ENCODE measurements around the gene NAT16.

The NAT16 gene

DNA sequence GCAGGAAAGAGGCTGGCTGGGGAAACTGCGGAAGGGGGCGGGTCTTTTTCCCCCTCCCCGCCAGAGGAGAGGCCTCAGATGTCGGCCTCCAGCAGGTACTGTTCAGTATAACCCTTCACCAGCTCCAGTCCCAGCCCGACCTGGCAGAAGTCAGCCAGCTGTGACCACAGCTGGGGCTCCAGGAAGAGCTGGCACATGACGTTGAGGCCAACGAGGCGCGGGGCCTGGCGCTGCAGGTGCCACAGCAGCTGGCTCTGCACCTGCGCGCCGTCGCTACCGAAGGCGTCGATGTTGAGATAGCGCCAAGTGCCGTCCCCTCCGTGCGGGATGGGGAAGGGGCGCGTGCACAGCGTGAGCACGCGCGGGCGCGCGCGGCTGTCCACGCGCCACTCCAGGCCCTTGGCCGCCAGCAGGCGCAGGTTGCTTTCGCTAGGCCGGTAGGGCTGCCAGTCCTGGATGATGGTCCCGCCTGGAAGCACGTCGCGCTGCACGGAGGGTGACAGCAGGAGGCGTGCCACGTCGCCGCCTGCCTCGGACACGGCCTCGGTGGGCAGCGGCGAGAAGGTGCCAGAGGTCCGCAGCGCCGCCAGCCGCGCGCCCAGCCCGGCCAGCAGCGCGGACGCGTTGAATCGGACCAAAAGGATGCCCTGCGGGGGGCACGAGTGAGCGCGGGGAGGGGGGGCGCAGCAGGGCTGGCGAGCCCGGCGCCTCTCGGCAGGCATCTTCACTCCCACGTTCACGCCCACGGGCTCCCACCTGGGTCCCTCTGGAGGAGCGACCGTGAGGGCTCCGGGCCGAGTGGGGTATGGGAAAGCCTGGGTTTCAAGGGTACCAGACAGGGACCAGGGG lies 7.9 kb downstream of the NAT16 start:
- no peak for DNase-seq

DNA sequence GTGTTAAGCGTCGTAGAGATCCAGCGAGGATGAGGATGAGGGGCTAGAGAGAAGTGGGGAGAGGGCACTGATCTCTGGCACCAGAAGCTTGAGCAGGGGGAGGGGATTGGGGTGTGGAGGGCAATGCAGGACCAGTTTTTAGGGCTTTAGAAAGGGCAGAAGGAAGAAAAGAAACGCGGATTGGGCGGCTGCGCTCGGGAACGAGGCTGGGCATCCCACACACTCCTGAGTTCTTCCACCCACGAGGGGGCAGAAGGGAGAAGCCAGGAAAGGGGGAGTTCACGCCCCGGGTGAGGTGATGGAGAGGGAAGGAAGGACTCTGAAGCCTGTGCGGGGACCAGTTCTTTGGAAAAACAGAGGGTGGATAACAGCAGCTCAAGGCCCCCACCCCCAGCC lies 8.7 kb downstream of the NAT16 start:
- no peak for DNase-seq

DNA sequence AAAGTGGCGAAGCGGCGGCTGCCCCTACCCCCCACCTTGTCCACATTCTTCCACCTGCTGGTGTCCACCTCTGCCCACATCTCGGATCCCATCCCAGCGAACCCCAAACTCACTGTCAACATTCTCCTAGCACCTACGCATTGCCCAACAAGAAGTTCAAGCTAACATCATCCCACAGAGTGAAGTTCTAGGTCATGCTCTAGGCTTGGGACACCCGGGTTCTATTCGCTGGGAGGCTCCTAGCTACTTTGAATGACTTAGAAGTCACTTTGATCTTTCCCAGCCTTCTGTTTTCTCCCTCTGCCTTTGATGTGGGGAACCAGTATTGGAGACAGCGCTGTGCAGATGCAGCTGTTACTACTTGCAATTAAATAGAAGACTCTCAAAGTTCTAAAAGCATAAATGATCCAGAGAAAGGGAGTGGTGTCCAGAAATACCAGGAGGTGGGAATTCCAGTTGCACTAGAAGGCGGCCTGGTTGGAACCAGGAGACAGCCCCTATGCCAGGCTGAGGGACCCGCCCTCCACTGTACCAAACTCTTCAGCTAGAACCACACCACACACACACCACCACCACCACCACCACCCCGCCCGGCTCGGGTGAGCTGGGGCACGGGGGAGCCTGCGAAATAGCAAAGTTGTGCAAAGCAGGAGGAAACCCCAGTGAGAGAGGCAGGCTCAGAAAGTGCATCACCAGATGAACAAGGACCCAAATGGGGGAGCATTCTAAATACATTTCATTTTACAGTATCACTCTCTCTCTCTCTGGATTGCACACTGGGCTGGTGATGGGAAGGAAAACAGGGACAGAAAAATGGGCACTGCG lies 9.3 kb downstream of the NAT16 start:
- DNase-seq: no peak

DNA sequence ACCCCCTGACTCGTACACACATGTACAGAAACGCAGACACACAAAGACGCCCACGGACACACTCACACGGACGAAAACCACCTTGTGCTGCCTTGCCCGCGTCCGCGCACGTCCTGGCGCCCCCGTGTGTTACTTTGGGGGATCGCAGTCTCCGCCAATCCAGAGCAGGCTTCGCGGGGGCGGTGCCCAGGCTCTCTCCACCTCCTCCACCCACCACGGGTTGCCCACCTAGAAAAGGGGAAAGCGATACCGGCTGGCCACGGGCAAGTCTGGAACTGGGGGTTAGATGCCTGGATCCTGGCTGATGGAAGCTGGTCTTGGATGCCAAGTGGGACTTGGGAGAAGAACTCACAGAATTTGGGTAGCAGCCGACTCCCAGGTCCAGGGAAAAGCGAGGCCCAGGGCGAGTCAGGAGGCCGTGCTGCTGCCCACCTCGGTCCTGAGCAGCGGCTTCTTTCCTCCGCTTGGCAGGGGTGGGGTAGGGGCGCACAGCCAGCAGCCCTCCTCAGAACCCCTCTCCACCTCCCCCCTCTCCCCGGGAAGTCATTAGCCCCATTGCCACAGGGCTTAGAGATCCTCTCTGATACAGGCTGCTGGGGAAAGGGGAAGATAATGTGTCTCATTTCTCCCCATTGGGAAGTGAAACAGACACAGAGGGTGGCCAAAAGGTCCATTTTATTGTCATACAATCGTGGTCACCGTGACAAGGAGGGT lies 10.1 kb downstream of the NAT16 start:
- DNase-seq: peak in 38 of 56 donors; percentile 5 to 74 (median 38)

DNA sequence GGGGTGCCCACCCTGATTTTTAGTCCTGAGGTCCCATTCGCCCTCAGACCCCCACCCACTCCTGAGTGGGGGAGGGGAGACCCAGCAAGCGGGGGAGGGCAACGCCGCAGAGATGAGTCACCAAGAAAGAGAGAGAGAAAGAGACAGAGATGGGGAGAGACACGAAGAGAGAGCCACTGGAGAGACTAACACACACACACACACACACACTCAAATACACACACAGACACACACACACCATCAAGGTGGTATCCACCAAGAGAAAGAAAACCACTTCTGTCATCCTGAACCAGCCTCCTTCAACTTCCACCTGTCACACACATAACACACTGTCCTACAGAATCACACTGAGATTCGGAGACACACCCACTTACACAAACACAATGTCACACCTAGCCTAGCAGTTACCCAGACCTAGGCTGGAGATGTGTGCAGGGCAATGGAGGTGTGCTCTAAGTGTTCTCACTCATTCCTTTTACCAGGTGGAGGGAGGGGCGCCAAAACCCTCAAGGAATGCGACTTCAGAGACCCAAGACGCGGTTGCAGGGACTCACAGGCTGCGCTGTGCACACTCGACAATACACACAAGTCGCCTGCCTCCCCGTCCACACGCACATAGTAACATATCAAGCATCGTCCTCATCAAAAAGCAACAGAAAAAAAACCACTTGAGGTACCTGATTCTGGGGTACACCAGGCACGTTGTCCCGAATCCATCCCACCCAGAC lies 10.8 kb downstream of the NAT16 start:
- no peak for DNase-seq

DNA sequence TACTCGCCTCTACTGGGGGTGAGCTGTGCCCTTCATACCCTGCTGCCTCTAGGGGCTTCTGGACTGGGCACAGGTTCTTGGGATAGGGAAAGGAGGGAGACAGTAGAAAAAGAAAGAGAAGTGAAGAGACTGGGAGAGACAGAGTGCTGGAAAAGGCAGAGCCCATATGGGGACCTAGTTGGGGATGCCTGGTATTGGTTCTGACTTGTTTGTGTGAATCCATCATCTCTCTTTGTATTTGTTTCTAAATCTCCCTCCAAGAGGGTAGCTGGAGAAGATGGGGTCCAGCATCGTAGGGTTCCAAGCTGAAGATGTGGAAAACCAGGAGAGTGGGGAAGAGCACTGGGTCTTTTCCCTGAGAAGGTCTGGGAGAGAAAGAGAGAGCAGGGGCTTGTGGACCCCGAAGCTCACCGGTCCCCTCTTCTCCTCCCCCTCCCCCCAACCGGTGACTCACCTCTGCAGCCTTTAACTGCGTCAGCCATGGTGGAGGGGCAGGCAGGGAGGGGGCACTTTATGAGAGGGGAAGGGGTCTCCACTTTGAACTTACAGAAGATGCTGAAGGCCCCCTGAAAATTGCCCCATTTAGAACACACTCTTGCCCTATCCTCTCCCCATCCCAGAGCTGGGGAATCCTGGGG lies 11.6 kb downstream of the NAT16 start:
- DNase-seq: no peak

DNA sequence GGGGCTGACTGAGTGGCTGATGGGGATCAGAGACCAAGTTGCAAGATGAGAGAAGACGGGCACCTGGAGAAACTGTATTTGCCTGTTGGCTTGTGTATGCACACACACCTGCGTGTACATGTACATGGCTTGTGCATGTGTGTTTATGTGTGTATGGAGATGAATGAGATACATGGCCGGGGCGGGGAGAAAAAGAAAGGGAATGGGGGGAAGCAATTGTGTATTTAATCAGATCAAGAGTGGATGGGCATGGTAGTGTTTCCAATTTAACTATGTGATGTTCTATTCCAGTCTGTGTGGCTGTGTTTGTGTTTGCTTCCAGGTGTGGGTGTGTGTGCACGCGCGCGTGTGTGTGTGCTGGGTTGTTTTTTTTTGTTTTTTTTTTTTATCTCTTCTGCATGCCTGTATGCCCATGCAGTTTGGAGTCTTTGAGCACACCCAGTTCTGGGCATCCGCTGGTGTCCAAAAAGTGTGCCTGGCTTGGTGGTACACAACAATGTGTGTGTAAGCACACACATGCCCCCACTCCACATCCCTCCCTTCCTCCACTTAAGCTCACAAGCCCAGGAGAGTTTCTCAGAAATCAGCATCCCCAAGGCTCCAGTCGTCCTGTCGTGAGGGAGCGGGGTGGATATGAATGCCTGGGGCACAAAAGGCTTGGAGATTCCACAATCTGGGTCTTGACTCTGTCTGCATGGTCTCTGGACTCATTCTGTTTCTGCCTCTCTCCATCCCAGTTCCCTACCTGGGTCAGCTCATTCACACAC lies 12.3 kb downstream of the NAT16 start:
- peak in 1 of 56 donors; percentile 7 for DNase-seq

DNA sequence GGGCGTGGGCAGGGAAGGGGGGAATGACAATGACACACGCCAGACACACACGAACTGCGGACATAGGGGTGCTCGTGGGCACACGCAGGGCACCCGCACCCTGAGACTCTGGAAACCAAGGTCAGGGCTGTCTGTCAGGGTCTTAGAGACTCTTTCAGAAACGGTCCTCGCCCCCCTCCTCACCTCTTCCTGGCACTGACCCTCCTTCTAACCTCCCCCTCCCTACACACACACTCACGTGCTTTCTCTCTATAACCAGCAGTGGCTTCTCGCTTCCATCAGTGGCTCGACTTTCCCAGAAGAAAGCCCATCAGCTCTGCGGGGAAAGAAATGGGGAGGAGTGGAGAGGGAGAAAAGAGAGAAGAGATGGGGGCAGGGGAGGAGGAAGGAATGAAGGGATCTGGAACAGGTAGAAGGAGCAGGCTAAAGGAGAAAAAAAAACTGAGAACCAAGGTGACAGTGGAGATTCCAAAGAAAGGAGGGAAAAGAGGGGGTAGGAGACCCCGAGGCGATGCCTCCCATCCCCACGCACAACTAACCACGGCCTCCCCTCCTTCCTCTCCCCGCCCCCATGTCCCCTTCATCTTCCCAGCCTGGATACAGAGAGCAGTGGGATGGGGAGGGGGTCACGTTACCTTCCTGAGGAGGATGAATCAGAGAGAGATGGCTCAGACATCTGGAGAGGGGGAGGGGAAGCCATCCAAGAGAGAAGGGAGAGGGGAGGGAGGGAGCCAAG lies 13.0 kb downstream of the NAT16 start:
- no peak for DNase-seq

DNA sequence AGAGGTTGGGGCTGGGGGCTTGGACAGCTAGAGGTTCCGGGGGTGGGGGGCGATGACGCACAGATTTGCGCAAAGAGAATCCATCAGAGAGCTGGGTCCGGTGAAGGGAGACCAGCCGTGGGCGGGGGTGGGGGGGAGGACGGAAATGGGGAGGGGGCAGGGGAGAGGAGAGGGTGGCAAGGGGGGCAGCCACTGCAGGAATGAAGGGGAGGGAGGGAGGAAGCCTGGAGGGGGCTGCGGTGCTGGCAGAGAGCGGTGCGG lies 13.5 kb downstream of the NAT16 start:
- no peak for DNase-seq

DNA sequence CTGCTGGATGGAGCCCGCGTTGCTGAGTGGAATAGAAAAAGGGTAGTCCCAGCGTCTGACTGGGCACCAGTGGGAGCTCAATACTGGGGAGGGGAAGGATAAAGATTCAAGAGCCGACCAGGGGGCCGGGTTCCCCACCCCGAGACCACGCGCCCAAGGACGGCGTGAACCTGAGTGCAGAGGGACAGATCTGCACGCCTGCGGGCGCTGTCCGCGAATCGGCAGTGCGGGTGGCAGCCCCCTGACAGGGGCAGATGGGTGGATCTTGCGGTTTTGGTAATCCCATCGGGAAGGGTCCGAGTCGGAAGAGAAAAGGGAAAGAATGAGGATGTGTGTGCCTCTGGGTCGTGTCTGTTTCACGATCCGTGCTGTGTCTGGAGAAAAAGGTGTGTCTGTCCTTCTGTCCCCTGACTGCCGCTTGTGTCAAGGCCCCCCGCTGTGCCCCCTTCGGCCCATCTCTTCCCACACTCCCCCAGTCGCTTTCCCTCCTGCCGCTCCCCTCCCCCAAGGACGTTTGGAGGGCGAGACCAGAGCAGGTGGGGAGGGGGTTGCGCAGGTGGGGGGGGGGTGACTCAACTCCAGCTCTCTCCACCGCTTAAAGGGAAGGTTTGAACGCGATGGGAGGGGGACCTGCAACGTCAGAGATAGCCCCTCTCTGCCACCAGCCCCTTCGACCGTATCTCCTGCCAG lies 14.0 kb downstream of the NAT16 start:
- DNase-seq: no peak

DNA sequence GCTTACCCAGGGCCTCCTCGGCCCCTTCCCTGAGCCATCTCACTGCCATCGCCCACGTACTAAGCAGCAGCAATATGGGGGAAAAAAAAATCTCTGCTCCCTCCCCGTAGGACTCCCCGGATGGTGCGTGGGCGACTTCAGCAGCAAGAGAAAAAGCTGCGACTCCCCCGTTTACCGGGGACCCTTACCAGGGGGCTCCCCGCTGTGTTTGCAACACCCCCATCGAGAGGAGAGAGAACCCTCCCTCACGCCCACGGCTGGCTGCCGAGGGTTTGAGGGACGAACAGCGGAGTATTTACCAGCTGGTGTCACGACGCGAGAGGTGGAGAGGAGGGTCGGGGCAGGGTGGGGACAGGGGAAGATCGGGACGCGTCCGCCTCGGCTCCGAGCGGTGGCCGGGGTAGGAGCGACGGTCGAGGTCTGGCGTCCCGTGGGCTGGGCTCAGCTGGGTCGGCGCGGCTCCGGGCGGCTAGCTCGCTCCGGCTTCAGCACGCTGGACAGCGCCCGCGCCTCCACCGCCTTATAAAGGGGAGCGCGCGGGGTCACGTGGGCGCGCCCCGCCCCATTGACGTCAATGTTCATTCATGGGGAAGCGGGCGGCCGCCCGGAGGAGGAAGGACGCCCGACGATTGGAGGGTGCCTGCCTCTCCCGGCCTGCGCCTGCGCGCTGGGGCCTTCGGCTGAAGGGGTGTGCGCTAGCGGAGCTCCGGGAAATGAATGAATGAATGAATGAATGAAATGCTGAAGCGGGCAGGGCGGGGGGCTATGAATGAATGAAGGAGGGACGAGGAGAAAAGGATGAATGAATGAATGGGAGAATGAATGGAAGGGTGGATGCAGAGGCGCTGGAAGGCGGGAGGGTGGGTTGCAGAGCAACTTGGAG lies 14.8 kb downstream of the NAT16 start, which contains the start of gene VGF:
Gene VGF (minus strand): TSS at position 495 of the 883 bp plus-strand sequence. CDS start 726 bp downstream, outside the sequence.
- peak; percentile 27 to 93 (median 76) for DNase-seq

DNA sequence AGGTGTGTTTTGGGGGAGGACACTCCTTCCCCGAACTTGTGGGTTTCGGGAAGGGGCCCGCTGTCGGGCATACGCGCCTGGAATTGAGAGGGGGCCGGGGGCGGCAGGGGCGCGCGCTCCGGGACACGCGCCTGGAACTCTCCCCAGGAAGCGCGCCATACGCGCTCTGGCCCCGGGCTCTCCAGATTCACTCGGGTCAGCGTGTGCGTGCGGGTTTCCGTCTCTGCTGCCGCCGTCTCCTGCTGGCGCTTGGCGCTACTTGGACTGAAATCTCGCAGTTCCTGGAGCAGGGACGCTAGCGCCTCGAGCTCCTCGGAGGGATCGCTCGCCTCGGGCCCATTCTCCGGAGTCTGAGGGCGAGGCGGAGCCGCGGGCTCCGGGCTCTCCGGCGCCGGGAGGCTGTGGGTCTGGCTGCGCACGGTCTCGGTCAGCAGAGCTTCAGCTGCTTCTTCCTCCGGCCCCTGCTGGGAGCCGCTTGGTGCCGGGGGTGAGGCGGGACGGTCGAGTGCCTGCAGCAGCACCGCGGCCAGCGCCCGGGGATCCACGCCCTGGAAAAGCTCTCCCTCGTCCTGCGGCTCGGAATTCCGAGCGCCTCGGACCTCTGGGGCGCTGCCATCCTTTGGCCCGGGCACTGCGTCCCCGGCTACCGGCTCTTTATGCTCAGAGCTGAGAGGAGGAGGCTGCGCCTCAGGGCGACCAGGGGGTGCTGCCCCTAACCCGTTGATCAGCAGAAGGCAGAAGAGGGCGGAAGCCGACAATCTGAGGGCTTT lies 15.8 kb downstream of the NAT16 start:
- DNase-seq: peak in 3 of 56 donors; percentile 18 to 27 (median 23)

DNA sequence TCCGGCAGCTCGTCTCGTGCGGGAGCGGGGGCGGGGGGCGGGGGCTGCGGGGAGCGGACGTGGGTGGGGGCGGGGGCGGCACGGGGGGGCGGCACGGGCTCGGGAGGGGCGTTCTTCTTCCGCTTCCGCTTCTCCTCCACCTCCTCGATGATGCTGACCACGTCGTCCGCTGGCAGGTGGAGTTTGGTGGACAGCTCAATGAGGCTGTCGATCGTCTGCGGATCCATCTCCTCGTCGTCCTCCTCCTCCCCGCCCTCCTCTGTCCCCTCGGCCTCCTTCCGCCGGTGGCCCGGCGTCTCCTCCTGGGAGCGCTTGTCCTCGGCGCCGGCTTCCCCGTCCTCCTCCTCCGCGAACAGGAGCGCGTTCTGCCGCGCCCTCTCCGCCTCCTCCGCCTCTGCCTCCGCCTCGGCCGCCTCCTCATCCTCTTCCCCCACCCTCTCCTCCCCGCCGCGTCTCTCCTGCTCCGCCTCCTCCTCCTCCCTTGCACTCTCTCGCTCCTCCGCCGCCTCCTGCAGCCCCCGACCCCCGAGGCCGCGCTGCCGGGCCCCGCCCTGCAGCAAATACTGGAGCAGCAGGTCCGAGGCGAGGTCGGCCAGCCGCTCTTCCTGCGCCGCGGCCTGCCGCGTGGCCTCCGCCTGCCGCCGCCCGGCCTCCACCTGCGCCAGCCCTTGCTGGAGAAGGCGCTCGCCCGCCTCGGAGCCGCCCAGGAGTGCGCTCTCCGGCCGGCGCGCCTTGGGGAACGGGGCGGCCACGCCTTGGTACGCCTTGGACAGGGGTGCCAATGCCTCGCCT lies 16.6 kb downstream of the NAT16 start:
- peak in 8 of 56 donors; percentile 19 to 42 (median 32) for DNase-seq

DNA sequence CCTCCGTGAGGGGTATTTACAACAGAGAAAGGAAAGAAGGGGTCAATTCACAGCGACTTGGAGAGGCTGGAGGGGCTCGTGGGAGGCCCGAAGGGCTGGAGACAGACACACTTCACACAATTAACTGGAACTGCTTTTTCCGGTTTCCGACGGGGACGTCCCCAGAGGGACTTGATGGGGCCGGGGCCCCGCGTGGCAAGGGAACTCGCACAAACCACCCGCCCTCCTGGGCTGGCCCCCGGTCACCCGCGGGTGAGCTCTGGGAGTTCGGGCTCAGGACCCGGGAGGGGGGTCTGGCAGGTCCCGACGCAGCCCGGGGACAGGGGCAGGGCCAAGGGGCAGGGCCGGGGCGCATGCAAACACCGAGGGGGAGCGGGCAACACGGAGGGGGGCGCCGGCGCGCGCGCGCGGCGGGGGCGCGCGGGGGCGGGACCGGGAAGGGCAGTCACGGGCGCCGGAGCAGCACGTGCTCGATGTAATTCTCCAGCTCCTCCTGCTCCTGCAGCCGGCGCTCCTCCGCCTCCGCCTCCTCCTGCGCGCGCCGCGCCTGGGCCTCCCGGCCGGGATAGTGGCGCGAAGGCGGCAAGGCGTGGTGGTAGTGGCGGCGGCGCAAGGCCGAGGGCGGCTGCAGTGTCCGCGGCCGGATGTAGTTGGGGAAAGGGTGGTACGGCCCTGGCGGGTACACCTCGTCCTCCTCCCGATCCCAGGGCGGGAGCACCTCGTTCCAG lies 17.4 kb downstream of the NAT16 start:
- peak in 9 of 56 donors; percentile 9 to 40 (median 29) for DNase-seq

All from amygdala (tissue), 56 donors.